ENCODE measurements around the gene LRCH2. TPM values are rescaled to one million over a fixed set of nuclear protein-coding genes. Genes with fewer than 3 reads are reported as not detected.

The LRCH2 gene
- total RNA-seq, 1 experiment from 2014 or later = 0.11 TPM

DNA sequence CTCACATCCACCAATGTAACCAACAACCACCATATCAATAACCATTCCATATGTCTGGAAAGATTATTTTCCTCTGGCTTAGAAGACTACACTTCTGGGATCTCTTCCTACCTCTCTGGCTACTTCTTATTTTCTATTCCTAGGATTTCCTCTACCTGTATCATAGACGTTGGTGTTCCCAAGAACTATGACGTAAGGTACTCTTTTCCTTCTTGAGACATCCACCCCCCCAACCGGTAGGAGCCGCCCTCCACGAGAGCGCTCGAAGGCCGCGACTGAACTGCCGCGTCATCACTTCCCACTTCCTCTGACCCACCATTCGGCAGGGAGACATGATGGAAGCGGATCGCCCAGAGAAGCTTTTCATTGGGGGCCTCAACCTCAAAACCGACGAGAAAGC lies 44.8 kb downstream of the LRCH2 start, which contains the start of gene RBMXL3:
Gene RBMXL3 (plus strand): TSS at position 301 of the 400 bp plus-strand sequence. CDS start 32 bp downstream, at position 333.
- Histone ChIP-seq H3K9me3 (ENCODE audit: low read length) (no peaks in the 10 kb centered on the region), H3K79me2 (ENCODE audit: low read length) (no peaks in the 10 kb centered on the region), H3K4me1 (ENCODE audit: insufficient read depth, low read length) (no peaks in the 10 kb centered on the region), H3K9me2 (replicated peaks; ENCODE audit: low read length) (no peaks in the 10 kb centered on the region), H3K36me3 (ENCODE audit: low read depth, low read length) (no peaks in the 10 kb centered on the region), H3K4me2 (ENCODE audit: low read length) (no peak within 1 kb of the TSS), H3K27ac (ENCODE audit: low read length) (no peak within 1 kb of the TSS), H4K20me1 (ENCODE audit: low read length) (no peaks in the 10 kb centered on the region), H3K4me3 (ENCODE audit: low read length) (no peak within 1 kb of the TSS), H2AFZ (ENCODE audit: low read length) (no peak within 1 kb of the TSS), H3K27me3 (ENCODE audit: low read length) (no peaks in the 10 kb centered on the region), H3K9ac (ENCODE audit: low read length) (no peak within 1 kb of the TSS), H3F3A (ENCODE audit: low read length, unreplicated experiment) (no peaks in the 10 kb centered on the region)
- no peak for DNase-seq
- POLR2A ChIA-PET (ENCODE audit: unreplicated experiment) = no interaction called here
- no peak for TF ChIP-seq EZH2phosphoT487 (IDR thresholded peaks at IDR 0.05; ENCODE audit: borderline replicate concordance, low read length)
- TF ChIP-seq CTCF (conservative IDR thresholded peaks at IDR 0.05; ENCODE audit: low read depth, low read length) = no peak
- TF ChIP-seq EZH2 (IDR thresholded peaks at IDR 0.05; ENCODE audit: low read length, unreplicated experiment) = no peak
- BruUV-seq (replicated peaks) = no TSS peak
- CTCF ChIA-PET = no interaction called here
- intact Hi-C loops (cut with micrococcal nuclease) = no loop called here
- ATAC-seq = no peak

GRCh38 chrX:115183980-115184379 lies 49.9 kb downstream of the LRCH2 start:
- H3K27me3 ChIP-seq (ENCODE audit: low read length) = no peaks in the 10 kb centered on the region
- no peak overlapping the region for H3K4me3 ChIP-seq (ENCODE audit: low read length)
- POLR2A ChIA-PET (ENCODE audit: unreplicated experiment) = no interaction called here
- H3K9ac ChIP-seq (ENCODE audit: low read length) = no peak overlapping the region
- H3K4me1 ChIP-seq (ENCODE audit: insufficient read depth, low read length) = no peaks in the 10 kb centered on the region
- CTCF ChIA-PET = no interaction called here
- TF ChIP-seq EZH2 (IDR thresholded peaks at IDR 0.05; ENCODE audit: low read length, unreplicated experiment) (no peak), EZH2phosphoT487 (IDR thresholded peaks at IDR 0.05; ENCODE audit: borderline replicate concordance, low read length) (no peak), CTCF (conservative IDR thresholded peaks at IDR 0.05; ENCODE audit: low read depth, low read length) (no peak)
- H4K20me1 ChIP-seq (ENCODE audit: low read length) = no peaks in the 10 kb centered on the region
- no peak overlapping the region for H3K4me2 ChIP-seq (ENCODE audit: low read length)
- DNase-seq = peak; percentile 51
- H3F3A ChIP-seq (ENCODE audit: low read length, unreplicated experiment) = no peaks in the 10 kb centered on the region
- no peaks in the 10 kb centered on the region for H3K9me2 ChIP-seq (replicated peaks; ENCODE audit: low read length)
- peak; percentile 31; the same call in 1 of the 2 replicates for ATAC-seq
- no peak overlapping the region for H3K27ac ChIP-seq (ENCODE audit: low read length)
- no peaks in the 10 kb centered on the region for H3K79me2 ChIP-seq (ENCODE audit: low read length)
- no peaks in the 10 kb centered on the region for H3K36me3 ChIP-seq (ENCODE audit: low read depth, low read length)
- no peaks in the 10 kb centered on the region for H3K9me3 ChIP-seq (ENCODE audit: low read length)
- no peak overlapping the region for H2AFZ ChIP-seq (ENCODE audit: low read length)
- no TSS peak for BruUV-seq (replicated peaks)
- intact Hi-C loops (cut with micrococcal nuclease) = no loop called here

DNA sequence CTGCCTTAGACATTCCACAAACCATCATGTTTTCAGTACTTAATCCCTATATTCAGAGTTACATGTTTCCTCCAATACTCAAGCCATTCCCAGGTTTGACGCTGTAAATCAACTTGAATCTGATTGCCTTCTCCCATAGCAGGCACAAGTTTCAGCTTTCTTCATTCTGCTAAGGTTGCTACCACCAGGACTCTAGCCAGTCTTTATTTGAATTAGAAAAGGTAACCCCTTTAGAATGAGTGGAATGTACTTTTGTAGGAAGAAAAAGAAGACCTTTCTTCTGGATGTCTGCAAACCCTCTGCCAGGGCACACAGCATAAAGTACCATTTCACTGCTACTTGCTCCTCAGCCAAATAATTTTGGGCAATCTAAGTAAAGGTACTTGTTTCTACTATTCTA lies 55.4 kb downstream of the LRCH2 start:
- no peaks in the 10 kb centered on the region for H3K79me2 ChIP-seq (ENCODE audit: low read length)
- no peaks in the 10 kb centered on the region for H3K27me3 ChIP-seq (ENCODE audit: low read length)
- H4K20me1 ChIP-seq (ENCODE audit: low read length) = no peaks in the 10 kb centered on the region
- no TSS peak for BruUV-seq (replicated peaks)
- ChIA-PET CTCF (no interaction called here), POLR2A (ENCODE audit: unreplicated experiment) (no interaction called here)
- no peaks in the 10 kb centered on the region for H3K9me3 ChIP-seq (ENCODE audit: low read length)
- no peak overlapping the region for H3K4me3 ChIP-seq (ENCODE audit: low read length)
- no peaks in the 10 kb centered on the region for H3K36me3 ChIP-seq (ENCODE audit: low read depth, low read length)
- DNase-seq (no peak), ATAC-seq (no peak)
- TF ChIP-seq CTCF (conservative IDR thresholded peaks at IDR 0.05; ENCODE audit: low read depth, low read length) (no peak), EZH2 (IDR thresholded peaks at IDR 0.05; ENCODE audit: low read length, unreplicated experiment) (no peak), EZH2phosphoT487 (IDR thresholded peaks at IDR 0.05; ENCODE audit: borderline replicate concordance, low read length) (no peak)
- intact Hi-C loops (cut with micrococcal nuclease) = no loop called here
- H3K9me2 ChIP-seq (replicated peaks; ENCODE audit: low read length) = no peaks in the 10 kb centered on the region
- H3K27ac ChIP-seq (ENCODE audit: low read length) = no peak overlapping the region
- H3K4me1 ChIP-seq (ENCODE audit: insufficient read depth, low read length) = no peaks in the 10 kb centered on the region
- H2AFZ ChIP-seq (ENCODE audit: low read length) = no peak overlapping the region
- H3K9ac ChIP-seq (ENCODE audit: low read length) = no peak overlapping the region
- H3K4me2 ChIP-seq (ENCODE audit: low read length) = no peak overlapping the region
- no peaks in the 10 kb centered on the region for H3F3A ChIP-seq (ENCODE audit: low read length, unreplicated experiment)
